ENCODE measurements around the gene MUC21.
"Not testable (repeated sequence)": the region's sequence is repeated elsewhere in the genome, so short reads cannot be mapped to it uniquely, and the experiment has no call there.

Gene MUC21

GRCh38 chr6:31008165-31008564, 24.6 kb downstream of the MUC21 start:
- DNase-seq (ENCODE audit: low spot score): peak; percentile 13

DNA sequence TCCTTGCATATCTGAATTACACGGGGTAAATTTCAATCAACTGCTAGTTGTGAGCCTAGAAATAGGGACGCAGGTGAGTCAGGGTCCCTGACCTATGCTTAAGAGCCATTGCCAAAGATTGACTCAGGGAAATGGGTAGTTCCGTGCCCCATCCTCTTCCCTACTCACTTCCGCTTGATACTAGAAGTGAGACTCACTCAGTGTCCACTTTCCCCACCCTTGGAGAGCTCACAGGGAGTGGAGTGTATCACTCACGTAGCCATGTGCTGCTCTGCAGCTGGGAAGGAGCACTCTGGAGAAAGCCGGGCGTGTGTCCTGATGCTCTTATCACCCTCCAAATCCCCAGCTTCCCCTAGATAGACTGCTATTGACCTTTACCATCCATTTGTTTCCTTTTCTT, 26.2 kb downstream of the MUC21 start:
- DNase-seq (ENCODE audit: low spot score): no peak

DNA sequence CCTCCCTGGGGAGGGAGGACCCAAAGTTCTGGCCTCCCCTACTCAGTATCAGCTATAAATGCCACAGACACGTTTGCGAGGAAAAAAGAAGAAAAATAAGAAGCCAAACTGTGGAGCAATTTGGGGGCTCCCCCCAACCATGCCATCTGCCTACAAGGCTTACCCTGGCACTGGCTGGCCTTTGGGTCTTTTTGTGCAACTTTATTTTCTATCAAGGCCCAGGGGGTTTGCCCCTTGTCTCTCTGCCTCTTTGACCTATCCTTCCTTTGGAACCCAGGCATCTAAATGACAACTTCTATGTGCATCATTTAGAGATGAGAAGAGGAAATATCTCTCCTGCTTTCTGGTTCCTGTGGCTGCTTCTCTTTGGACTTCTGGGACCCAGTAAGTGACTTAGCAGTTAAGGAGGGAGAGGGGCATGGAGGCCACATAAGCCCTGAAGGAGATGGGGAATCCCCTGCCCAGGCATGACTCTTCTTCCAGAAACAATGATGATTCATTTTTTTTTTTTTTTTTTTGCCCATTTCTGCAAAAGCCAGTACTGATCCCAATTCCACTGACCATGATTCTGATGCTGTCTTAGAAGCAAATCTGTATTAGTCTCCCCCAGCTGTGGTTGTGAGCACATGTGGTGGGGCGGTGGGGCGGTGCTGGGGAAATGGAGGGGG, 27.0 kb downstream of the MUC21 start, which contains the start of gene MUC22:
TSS of gene MUC22 (plus strand) at position 82 of the 668 bp plus-strand sequence. CDS start at position 315, 233 bp downstream.
- no peak for DNase-seq (ENCODE audit: low spot score)

- DNase-seq (ENCODE audit: low spot score): no peak
Measured at GRCh38 chr6:31011153-31011552, 27.6 kb downstream of the MUC21 start.

DNA sequence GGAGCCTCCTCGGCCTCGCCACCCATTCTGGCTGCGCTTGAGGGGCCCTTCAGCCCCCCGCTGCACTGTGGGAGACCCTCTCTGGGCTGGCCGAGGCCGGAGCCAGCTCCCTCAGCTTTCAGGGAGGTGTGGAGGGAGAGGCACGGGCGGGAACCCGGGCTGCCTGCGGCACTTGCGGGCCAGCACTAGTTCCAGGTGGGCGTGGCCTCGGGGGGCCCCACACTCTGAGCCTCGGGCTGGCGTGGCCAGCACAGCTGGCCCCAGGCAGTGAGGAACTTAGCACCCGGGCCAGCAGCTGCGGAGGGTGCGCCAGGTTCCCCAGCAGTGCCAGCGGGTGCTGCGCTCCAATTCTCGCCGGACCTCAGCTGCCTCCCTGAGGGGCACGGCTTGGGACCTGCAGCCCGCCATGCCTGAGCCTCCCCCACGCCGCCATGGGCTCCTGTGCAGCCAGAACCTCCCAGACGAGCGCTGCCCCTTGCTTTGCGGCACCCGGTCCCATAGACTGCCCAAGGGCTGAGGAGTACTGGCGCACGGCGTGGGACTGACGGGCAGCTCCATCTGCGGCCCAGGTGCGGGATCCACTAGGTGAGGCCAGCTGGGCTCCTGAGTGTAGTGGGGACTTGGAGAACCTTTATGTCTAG, 33.3 kb downstream of the MUC21 start:
- no peak for DNase-seq (ENCODE audit: low spot score)

- not testable (repeated sequence) for DNase-seq (ENCODE audit: low spot score)
Measured at GRCh38 chr6:31017436-31017835, 33.9 kb downstream of the MUC21 start.

- DNase-seq (ENCODE audit: low spot score): no peak
Measured at GRCh38 chr6:31020057-31020456, 36.5 kb downstream of the MUC21 start.

GRCh38 chr6:31020631-31021255, 37.2 kb downstream of the MUC21 start:
- DNase-seq (ENCODE audit: low spot score): not testable (repeated sequence)

DNA sequence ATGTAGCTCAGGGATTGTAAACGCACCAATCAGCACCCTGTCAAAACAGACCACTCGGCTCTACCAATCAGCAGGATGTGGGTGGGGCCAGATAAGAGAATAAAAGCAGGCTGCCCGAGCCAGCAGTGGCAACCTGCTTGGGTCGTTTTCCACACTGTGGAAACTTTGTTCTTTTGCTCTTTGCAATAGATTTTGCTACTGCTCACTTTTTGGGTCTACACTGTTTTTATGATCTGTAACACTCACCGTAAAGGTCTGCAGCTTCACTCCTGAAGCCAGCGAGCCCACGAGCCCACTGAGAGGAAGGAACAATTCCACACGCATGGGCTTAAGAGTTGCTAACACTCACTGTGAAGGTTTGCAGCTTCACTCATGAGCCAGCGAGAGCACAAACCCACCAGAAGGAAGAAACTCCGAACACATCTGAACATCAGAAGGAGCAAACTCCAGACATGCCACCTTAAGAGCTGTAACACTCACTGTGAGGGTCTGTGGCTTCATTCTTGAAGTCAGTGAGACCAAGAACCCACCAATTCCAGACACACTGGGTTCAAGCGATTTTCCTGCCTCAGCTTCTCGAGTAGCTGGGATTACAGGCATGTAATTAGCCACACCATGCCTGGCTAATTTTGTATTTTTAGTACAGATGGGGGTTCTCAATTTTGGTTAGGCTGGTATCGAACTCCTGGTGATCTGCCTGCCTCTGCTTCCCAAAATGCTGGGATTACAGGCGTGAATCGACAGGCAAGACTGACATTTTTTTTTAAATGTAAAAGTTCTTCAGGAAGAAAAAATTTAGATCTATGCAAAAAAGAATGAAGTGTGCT, 38.4 kb downstream of the MUC21 start:
- not testable (repeated sequence) for DNase-seq (ENCODE audit: low spot score)

DNA sequence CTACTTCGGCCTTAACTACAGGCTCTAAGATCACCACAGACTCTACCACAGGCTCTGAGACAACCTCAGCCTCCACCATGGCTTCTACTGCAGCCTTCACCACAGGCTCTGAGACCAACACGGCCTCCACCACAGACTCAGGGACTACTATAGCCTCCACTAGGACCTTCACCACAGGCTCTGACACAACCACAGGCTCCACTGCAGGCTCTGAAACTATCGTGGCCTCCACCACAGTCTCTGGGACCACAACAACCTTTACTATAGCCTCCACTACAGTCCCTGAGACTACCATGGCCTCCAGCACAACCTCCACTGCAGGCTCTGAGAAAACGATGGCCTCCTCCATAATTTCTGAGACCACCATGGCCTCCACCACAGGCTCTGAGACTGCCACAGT, 42.1 kb downstream of the MUC21 start:
- no peak for DNase-seq (ENCODE audit: low spot score)

- DNase-seq (ENCODE audit: low spot score): no peak
Measured at GRCh38 chr6:31031095-31031494, 47.6 kb downstream of the MUC21 start.

DNA sequence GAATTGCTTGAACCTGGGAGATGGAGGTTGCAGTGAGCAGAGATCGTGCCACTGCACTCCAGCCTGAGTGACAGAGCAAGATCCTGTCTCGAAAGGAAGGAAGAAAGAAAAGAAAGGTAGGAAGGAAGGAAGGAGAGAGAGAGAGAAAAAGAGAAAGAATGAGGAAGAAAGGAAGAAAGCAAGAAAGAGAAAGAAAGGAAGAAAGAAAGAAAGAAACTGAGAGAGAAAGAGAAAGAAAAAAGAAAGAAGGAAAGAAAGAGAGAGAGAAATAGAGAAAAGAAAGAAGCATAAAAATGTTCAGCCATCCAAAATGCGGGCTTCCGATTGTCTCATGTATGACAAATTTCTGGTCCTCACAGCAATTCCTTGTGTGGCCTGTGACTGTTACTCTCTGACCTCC, 49.6 kb downstream of the MUC21 start:
- no peak for DNase-seq (ENCODE audit: low spot score)

- no peak for DNase-seq (ENCODE audit: low spot score)
Measured at GRCh38 chr6:31035862-31036497, 52.5 kb downstream of the MUC21 start.

GRCh38 chr6:31037169-31037568, 53.7 kb downstream of the MUC21 start:
- no peak for DNase-seq (ENCODE audit: low spot score)

- DNase-seq (ENCODE audit: low spot score): no peak
Measured at GRCh38 chr6:31037682-31038081, 54.2 kb downstream of the MUC21 start.

DNA sequence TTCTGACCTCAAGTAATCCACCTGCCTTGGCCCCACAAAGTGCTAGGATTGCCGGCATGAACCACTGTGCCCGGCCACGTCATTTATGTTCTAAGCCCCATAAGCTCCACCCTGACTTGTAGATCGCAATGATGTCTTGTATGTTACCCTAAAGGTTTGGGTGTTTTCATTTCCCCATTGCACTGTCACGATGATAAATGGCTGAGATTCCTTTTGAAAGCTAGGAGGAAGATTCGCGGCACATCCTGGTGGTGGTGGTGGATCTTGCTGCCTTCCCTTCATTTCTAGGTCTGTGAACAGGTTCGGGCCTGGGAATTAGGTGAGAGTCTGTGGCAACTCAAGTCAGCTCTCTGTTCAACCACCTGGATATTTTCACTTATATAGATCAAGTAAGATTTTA, 55.0 kb downstream of the MUC21 start:
- no peak for DNase-seq (ENCODE audit: low spot score)
